HG03159 (cell line): Measurements from ENCODE around the gene TTLL7.
"Not testable (repeated sequence)": the region's sequence is repeated elsewhere in the genome, so short reads cannot be mapped to it uniquely, and the experiment has no call there.

Source experiments
- ATAC-seq: cut with Tn5 transposase; IDR thresholded peaks from one replicate; pipeline ENCODE4 v1.9.1; 2021; ENCODE audit warnings: mild to moderate bottlenecking, moderate library complexity; ENCODE audit not compliant: unreplicated experiment

The TTLL7 gene

DNA sequence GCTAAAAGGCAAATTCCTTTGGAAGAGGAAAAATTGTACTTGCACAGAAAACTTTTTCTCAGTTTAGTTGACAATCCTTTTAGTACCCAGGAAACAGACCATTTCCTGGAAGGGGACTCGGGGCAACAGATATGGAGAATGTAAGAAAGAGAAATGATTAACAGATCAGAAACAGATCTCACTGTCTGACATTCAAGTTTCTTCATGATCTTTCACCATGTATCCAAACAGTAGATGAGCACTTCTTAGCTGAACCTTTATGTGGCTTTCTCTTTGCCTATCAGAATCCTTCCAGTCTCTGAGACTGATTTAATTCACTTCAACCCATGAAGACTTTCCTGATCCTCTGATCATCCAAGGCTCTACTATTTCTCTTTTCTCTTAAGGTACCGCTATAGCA, 2.7 kb downstream of the TTLL7 start:
- no peak for ATAC-seq

DNA sequence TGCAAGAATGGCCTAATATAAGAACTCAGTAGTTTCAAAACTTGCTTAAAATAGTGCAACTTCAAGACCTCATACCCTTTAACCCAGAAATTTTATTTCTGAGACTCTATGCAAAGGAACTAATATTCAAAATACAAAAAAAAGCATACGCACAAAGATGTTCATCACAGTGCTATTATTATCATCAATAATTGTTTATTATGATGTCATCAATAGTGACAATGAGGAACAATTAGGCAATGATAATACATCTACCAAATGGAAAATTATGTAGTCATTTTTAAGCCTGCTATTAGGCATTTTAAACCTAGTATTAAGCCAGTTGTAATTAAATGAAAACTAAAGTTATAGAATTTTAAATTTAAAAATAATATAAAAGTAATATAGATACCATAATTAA, 3.3 kb downstream of the TTLL7 start:
- ATAC-seq: no peak

DNA sequence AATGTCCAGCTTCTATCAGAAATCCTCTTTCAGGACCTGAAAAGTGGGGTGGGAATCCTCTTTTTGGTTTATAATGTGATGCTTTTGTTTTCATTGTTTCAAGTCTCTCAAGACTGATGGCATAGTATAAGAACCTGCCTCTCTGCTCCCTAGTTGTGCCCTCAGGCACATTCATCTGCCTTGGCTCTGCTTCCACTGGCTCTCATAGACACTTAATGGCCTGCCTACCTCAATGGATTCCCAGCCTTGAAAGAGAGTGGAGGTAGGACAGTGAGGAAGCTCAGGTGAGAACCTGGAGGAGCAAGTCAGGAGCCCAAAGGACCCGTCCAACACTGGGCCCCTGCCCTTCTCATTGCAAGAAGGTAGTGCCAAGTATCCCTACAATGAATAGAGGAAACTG, 4.8 kb downstream of the TTLL7 start:
- no peak for ATAC-seq

DNA sequence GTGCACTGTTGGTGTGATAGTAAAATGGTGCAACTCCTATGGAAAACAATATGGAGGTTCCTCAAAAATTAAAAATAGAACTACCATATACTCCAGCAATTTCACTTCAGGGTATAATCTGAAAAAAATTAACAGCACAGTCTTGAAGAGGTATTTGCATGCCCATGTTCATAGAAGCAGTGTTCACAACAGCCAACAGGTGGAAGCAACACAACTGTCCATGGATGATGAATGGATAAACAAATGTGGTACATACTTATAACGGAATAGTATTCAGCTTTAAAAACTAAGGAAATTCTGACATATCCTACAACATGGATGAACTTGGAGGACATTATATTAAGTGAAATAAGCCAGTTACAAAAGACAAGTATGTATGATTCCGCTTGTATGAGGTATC, 8.2 kb downstream of the TTLL7 start:
- ATAC-seq: no peak

DNA sequence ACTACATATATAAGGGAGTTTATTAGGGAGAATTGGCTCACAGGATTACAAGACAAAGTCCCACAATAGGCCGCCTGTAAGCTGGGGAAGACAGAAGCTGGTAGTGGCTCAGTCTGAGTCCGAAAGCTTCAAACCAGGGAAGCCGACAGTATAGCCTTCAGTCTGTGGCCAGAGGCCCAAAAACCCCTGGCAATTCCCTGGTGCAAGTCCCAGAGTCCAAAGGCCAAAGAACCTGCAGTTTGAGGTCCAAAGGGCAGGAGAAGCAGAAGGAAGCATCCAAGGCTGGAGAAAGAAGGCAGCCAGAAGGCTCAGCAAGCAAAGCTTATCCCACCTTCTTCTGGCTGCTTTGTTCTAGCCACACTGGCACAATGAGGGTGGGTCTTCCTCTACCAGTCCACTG, 13.9 kb downstream of the TTLL7 start:
- no peak for ATAC-seq

DNA sequence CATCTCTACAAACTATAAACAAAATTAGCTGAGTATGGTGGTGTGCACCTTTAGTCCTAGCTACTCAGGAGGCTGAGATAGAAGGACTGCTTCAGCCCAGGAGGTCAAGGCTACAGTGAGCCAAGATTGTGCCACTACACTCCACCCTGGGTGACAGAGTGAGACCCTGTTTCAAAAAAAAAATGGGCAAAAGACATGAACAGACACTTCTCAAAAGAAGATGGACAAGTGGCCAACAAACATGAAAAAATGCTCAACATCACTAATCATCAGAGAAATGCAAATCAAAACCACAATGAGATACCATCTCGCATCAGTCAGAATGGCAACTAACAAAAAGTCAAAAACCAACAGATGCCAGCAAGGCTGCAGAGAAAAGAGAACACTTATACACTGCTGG, 15.0 kb downstream of the TTLL7 start:
- ATAC-seq: not testable (repeated sequence)

DNA sequence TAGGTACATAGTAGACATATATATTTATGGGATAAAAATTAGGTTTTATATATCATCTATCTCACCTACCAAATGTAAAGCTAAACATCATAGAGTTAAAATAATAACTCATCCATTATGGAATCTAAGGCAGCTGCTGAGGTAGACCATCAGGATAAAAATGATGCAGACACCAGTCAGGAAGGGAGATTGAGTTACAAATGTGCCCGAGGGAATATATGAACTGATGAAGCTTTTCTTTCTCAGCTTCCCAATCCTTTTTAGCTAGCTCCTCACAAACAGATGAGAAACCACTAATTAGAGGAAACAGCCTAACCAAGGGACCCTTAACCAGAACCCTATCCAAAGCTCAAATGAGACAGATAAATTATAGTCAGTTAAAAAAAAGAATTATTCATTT, 20.9 kb downstream of the TTLL7 start:
- ATAC-seq: no peak

DNA sequence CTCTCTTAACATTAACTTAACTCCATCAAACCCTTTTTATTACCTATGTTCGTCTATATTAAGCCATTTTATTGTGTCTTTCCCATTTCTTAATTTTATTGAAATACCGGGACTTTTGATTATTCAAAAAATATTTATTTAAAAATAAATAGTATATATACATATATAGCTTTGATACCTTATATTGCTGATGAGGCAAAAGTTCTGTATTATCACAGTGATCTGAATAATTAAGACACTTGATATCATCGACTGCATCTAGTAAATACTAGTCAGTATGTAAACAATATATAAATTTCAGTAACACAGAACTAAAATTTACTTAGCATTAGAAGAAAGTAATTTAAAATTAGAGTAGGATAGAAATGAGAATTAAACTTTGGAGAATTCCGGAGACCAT, 22.0 kb downstream of the TTLL7 start:
- ATAC-seq: no peak

DNA sequence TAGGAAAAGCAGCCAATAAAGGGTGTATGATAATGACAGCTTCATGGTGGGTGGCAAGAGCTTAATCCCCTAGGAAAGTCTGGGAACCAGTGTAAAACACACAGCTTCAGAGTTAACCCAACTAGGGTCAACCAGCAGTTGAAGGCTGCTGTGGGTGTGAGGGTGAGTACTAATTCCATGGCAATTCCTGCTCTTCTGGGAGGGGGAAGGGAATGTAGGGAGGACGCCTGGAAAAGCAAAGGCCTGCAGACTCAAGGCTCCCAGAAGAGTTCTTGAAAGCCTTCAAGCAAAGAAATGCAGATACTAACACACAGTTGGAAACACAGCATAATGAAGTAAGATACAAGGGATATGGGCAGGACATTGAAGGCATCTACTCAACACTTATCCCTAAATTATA, 28.1 kb downstream of the TTLL7 start:
- no peak for ATAC-seq

DNA sequence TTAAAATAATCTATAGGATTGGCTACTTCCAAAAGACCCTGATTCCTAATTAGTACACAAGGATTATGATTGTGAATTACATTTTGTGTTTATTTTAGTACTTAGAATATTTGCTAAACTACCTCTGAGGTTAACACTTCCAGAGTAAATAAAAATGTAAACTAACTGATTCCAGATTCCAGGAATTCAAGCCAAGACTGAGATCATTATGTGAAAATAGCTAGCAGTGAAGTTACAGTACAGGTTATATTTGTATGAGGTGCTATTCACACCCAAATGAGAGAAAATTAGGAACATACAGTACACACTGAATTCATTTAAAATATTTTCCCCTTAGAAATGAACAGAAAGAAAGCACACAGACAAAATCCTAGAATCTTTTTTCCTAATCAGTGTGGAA, 28.8 kb downstream of the TTLL7 start:
- ATAC-seq: no peak

DNA sequence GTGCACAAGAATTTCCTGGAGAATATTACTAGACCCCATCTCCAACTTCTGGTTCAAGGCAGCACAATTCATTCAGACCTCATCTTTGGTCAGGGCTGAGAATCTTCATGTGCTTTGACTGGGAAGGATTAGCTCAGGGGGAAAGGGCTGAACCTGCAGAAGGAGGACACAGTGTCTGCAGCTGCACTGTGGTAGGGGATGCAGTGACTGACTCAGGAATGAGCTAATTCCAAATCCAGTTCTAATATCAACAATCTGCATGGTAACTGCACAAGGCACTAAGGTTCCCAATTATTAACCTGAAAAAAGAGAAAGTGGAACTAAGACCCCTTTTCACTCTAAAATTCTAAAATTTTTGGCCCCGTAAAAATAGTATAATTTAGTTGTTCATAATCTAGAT, 31.6 kb downstream of the TTLL7 start:
- ATAC-seq: no peak

DNA sequence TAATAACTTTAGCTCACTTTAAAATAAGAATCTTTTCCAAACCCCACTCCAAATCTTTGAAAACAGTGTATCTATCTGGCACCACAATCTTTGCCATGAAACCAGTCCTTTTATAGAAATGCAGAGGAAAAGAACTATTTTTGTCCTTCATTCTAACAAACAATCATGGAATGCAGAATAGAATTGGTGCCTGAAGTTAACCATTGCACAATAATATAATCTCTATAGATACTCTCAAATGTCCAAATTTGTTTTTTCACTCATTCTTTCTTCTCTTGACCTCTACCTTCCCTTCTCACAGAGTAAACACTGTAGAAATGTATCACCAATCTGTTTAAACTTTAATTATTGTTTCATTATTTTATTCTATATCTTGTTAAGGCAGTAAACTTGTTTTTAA, 34.8 kb downstream of the TTLL7 start:
- no peak for ATAC-seq

DNA sequence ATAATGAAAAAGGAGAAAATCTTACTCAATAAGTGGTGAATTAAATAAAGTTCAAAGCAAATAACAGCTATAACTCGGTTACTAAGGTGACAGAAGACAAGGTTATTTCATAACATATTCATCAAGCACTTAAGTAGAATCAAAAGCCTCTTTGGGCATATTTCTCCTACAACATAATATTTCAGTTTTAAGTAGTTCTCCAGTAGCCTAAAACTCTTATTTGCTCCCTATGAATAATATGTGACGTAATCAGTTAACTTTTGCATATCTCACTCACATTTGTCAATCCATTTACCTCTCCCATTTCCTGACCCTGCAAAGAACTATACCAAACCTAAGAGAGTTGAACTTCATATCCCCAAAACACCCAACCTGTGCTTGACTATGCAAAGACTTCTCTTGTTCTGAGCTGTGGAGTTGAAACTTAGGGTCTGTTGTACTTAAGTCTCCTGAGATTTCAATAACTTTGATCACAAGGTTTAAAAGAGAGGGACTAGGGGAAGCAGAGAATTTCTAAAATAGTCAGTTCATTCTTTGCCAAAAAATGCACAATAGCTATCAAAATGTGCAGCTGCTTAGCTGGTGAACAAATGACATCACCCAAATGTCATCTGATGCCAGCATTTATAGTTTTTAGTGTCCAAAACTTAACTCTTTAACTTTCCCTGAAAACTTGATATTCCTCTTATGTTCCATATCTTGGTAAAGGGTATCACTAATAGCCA, 37.2 kb downstream of the TTLL7 start:
- no peak for ATAC-seq

DNA sequence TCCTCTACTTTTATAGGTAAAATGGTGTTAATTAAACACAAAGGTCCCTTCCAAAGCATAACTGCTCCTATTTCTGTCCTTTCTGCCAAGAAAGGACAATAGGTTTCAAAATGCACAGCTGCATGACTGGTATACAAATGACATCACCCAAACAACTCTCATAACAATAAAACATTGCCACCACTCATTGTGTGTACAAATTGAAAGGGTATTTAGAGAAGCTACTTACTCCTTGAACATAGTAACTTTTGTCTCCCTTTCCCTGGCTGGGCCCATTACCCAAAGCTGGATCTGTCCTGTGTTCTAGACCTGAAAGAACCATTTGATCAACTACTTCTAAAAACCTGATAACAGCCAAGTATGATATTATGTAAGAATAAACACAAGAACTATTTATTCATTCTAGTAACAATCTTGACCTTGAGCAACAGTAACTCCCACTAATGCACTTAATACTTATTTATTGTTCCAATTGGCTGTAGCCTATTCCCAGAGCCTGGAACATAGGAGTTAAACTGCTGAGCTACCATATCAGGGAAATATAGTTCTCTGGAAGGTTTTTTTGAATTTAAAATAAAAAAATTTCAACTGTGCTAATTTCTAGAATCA, 38.2 kb downstream of the TTLL7 start:
- ATAC-seq: no peak

DNA sequence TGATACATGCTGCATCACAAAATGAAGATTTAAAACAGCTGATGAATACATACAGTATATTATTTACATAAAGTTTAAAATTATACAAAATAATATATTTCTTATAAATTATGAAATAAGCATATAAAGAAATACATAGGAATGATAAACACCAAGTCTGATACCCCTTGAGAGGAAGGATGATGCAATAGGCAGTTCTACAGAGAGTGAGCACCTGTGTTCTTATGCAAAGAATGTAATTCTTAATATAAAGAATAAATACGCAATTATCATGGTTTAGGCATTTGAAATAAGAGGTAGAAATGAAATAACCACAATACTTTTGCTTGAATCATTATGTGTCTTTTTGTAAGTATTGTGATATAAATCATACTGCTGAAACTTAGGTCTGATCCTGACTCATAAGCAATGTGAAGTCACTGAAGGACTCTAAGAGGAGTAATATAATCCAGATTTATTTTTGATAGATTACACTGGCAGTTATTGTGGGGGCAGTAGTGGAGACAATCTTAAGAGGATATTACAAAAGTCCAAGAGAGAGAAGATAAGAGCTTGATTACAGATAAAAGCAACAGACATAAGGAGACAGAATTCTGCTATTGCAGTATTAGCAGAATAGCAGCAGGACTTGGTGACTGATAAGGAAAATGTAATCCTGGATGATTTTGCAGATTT, 39.0 kb downstream of the TTLL7 start:
- ATAC-seq: no peak

DNA sequence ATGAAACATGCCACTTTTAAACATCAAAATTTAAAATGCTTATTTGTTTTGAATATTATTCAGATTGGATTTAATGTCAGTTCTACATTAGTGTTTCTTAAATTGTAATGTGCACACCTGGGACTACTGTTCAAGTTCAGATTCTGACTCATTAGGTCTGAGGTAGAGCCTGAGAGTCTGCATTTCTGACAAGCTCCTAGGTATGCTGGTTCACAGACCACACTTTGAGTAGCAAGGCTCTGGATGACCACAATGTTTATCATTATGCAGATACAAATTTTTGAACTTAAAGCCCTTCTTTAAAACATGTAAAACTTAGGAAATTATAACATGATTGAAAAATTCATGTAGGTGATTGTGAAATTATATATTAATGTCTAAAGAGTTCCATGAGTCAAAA, 40.2 kb downstream of the TTLL7 start:
- ATAC-seq: no peak

DNA sequence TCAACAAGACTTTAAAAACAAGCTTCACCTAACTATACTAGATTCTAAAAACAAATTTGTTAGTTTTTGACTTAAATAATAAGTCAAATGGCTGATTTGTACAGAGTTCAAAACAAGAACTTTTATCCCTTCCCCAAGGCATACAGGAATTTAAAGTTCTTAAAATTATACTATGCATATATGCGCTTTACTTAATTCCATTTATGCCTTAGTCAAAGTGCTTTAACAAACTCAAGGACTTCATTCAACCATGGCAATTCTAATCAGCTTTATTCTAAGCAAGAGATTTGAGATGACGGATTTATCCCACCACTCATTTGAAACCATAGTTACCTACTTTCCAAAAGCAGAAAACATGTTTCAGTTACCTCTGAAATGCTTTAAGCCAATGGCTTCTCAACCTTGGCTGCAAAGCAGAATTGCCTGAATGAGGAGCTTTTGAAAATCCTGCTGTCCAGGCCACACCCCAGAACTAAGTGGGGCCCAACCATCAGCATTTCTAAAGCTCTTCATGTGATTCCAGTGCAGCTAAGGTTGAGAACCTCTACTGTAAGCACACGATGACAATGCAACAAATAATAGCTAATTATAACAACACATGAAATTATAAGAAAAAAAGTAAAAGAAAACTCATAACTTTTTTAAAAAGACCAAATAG, 44.6 kb downstream of the TTLL7 start:
- no peak for ATAC-seq

DNA sequence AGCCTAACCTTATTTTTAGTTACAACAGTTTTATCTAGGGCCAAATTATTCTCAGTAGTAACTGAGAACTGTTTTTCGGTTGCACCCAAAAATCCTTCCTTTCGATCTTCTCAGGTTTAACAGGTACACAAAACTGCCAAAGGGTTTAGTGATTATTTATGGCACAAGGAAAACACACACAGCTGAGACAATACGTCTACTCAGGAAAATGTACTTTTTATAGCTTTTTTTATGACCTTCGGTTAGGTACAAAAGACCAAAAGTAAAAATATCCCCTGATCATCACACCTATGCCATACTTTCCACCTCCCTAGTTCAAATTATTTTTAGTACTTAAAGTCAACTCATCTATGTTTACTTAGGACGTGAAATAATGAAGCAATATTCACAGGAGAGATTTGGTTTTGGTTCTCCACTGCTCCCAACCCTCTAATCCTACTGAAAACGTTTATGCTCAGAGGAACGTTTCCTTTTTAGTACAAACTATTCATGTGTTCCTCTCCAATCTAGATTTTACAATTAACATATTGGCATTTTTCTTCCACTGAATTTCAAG, 48.7 kb downstream of the TTLL7 start:
- ATAC-seq: no peak

DNA sequence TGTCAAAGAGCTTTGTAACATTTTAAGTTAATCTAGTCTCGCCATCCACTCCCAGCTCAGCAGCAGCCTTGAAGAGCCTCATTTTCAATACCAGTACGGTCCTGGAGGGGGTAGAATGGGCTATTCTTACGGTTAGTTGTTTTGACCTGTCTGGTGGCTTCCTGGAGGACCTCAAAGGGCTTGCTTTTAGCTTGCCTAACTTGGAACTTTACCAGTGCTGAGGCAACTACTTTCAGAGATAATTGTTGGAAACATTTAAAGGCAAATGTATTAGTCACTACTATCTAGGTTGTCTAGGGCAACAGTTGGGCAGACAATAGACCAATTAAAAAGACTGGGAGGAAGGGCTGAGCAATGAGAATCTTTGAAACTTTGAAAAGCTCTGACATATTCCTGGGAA, 56.0 kb downstream of the TTLL7 start:
- no peak for ATAC-seq

DNA sequence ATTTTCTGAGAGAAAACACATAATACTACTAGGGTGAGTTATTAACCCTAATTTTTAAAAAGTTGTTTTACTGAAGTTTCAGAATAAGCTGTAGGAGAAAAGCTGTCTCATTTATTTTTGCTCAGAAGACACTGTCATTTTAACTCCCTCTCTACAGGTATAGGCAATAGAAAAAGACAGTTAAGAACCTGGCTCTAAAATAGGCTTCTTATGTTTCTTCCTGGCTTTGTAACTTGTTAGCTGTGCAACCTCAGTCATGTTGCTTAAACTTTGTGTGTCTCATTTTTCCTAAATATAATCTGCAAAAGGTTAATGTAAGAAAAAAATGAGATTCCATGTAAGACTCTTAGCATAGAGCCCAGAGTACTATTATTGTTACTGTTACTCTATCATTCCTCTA, 64.4 kb downstream of the TTLL7 start:
- no peak for ATAC-seq

DNA sequence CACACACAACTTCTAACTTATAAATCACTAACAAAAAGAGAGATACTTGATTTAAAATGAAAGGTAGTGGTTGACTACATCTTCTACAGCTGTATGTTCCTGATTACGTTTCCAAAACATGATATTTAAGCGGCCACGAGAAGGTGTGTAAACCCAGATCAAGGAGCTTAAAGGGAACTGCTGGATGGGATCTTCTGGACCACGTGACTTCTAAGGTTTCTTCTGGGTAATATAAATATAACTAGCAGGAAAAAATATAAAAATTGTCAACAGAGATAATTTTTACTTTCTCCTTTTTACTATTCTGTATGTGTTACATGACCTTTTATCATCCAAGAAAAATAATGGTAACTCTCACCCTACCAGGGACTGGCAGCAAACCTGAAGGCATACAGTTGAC, 66.2 kb downstream of the TTLL7 start:
- ATAC-seq: no peak

DNA sequence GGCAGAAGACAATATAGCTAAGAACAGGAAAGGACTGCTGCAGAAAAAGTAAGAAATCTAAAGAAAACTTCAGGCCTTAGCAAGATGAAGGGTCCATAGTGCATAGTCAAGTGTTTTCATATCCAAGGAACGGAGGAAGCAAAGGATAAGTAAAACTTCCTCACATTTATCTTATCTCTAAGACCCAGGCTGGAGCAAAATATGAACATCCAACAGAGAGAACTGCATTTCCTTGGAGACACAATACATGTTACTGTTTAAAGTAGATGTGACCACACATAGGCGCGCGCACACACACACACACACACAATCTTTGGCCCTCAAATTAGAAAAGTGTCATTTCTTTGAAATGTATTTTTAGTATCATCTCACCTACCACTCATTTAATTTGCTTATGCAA, 66.7 kb downstream of the TTLL7 start:
- ATAC-seq: no peak
